IPS-20b (cell line): ENCODE results near the gene CREB5.

ENCODE experiments used
- H3K27ac ChIP-seq: one replicate; pipeline ENCODE4 v1.5.1; 2013; ENCODE audit warnings: low read length
- H3K27me3 ChIP-seq: 2 replicates; pipeline ENCODE4 v1.6.1; 2013; ENCODE audit warnings: mild to moderate bottlenecking, low read length, inconsistent platforms; ENCODE audit not compliant: insufficient read depth
- H3K36me3 ChIP-seq: 2 replicates; pipeline ENCODE4 v1.6.1; 2013; ENCODE audit warnings: low read depth, mild to moderate bottlenecking, inconsistent platforms, low read length, moderate library complexity; ENCODE audit not compliant: insufficient read depth
- H3K4me1 ChIP-seq: 2 replicates; pipeline ENCODE4 v1.6.1; 2013; ENCODE audit warnings: mild to moderate bottlenecking, control low read depth, inconsistent platforms, low read length, moderate library complexity; ENCODE audit not compliant: insufficient read depth
- H3K4me3 ChIP-seq: 2 replicates; pipeline ENCODE4 v1.5.1; 2013; ENCODE audit warnings: mild to moderate bottlenecking, low read length, inconsistent platforms
- H3K9ac ChIP-seq: 2 replicates; pipeline ENCODE4 v1.6.1; 2013; ENCODE audit warnings: low read depth, mild to moderate bottlenecking, inconsistent platforms, low read length, moderate library complexity
- H3K9me3 ChIP-seq: 2 replicates; pipeline ENCODE4 v1.6.1; 2013; ENCODE audit warnings: mild to moderate bottlenecking, low read depth, low read length, inconsistent platforms; ENCODE audit not compliant: insufficient read depth

The CREB5 gene

DNA sequence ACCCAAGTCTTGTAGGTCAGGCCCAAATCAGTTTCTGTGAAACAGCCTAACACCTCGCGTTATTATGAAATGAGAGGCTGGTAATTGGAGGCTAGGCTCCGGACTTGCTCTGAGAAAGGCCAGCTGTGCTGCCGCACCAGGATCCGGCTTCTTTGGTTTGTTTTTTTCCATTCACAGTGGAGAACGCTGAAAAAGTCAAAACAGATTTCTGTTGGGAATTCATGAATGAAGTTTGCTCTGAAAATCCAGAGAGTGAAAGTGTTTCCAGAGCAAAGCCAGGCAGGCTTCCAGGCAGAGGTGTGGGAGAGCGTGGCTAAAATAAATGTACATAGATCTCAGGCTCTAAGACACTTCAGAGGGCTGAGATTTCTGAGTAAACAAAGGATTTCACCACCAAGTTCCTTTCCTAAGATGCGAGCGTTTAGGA, 305.8 kb downstream of the CREB5 start:
- Histone ChIP-seq H3K4me3 (no peak overlapping the region), H3K27me3 (no peaks in the 10 kb centered on the region), H3K27ac (no peak overlapping the region), H3K9ac (no peak overlapping the region), H3K36me3 (no peaks in the 10 kb centered on the region), H3K4me1 (no peaks in the 10 kb centered on the region; the same call in 1 of the 2 replicates), H3K9me3 (no peaks in the 10 kb centered on the region)

DNA sequence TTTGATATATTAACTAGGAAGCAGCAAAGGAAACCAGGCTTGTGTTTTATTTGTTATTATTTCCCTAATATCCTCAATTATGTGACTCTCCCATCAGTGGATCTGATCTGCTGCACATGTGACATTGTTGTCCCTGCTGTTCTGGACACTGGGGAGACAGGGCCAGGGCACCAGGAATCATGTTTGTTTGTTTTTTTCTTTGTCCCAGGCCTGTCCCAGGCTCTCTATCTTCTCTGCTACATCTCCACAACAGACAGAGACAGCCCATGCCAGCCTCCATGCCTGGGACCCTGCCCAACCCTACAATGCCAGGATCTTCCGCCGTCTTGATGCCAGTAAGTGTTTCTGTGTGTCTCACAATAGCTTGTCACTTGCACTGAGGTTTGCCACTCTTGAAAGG, 306.2 kb downstream of the CREB5 start:
- no peak overlapping the region for H3K9ac ChIP-seq
- H3K4me3 ChIP-seq: no peak overlapping the region
- no peaks in the 10 kb centered on the region for H3K9me3 ChIP-seq
- no peaks in the 10 kb centered on the region for H3K36me3 ChIP-seq
- H3K27me3 ChIP-seq: no peaks in the 10 kb centered on the region
- H3K27ac ChIP-seq: no peak overlapping the region
- no peaks in the 10 kb centered on the region; the same call in 1 of the 2 replicates for H3K4me1 ChIP-seq

DNA sequence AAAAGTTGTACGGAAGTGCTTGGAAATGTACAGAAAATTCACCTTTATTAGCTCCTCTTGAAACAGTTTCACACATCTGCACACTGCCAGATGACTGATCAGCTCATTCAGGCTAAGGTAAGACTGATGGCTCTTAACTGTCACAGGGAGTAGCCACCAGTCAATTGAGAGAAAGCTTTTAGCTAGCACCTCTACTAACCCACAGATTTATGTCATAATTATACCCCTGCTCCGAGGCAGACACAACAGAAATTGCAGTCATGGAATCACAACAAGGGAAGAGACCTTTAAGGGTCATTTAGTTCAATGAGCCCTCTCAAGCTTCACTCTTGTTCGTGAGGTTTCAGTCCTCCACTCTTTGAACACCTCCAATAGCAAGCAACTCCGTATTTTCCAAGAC, 310.4 kb downstream of the CREB5 start:
- Histone ChIP-seq H3K4me1 (no peaks in the 10 kb centered on the region; the same call in 1 of the 2 replicates), H3K9me3 (no peaks in the 10 kb centered on the region), H3K9ac (no peak overlapping the region), H3K27me3 (no peaks in the 10 kb centered on the region), H3K36me3 (no peaks in the 10 kb centered on the region), H3K4me3 (no peak overlapping the region), H3K27ac (no peak overlapping the region)

DNA sequence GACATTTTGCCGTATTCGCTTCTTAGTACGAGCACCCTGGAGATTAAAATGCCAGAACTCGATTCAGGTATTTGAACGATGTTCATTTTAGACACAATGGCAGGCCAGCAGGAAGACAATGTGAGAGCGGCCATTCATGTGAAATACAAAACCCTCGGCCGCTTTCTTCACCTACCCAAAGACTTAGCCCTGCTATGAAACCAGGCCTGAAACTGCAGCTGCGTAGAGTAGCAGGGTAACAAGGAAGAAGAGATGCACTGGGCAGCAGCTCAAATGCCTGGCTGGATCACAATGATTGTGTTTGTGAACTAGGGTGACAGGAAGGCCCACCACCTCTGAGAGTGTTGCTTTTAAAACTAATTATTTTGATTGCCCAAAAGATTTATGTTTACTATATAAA, 311.0 kb downstream of the CREB5 start:
- Histone ChIP-seq H3K9me3 (no peaks in the 10 kb centered on the region), H3K9ac (no peak overlapping the region), H3K27ac (no peak overlapping the region), H3K36me3 (no peaks in the 10 kb centered on the region), H3K4me1 (no peaks in the 10 kb centered on the region; the same call in 1 of the 2 replicates), H3K27me3 (no peaks in the 10 kb centered on the region), H3K4me3 (no peak overlapping the region)

DNA sequence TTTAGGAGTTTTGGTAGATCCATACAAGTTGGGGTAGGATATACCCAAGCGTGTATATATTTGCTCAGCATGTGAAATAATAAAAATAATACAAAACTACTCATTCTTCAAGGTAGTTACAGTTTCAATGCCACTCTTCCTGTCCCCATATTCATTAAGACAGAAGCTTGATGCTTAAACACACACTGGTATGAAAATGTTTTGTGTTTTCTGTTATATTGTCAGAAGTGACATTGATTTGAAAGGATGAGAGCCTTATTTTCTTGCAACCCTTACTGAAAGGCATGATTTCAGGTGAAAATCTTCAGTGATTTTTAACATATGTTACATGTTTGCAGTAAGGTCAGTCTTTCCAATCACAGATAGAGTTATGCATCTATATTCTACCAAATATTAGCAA, 312.2 kb downstream of the CREB5 start:
- Histone ChIP-seq H3K9me3 (no peaks in the 10 kb centered on the region), H3K36me3 (no peaks in the 10 kb centered on the region), H3K9ac (no peak overlapping the region), H3K27ac (no peak overlapping the region), H3K27me3 (no peaks in the 10 kb centered on the region), H3K4me3 (no peak overlapping the region), H3K4me1 (no peaks in the 10 kb centered on the region; the same call in 1 of the 2 replicates)

DNA sequence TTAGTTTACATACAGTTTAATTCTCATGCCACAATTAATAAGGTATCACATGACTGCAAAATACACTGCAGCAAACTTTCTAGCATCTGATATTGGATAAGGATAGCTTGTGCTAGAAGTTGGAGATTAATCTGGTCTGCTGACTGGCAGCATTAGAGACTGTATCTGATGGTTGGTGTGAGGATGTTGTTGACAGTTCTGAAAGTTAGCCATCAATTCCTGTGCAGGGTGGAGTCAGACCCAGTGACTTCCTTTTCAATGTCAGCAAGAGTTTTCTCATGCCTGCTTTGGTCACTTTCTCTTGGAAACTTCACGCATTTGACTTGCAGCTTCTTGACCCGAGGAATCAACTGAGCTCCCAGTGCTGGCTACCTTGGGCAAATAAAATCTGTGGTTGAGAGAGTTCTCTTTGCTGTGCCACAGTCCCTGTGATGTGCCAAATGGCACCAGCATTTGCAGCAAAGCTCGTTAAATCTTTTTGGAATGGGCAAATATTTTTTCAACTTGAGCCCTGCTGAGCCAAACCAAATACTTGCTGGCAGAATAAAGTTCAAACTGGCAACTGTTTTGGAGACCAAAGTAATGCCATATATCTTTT, 312.8 kb downstream of the CREB5 start:
- Histone ChIP-seq H3K9me3 (no peaks in the 10 kb centered on the region), H3K27ac (no peak overlapping the region), H3K36me3 (no peaks in the 10 kb centered on the region), H3K4me1 (no peaks in the 10 kb centered on the region; the same call in 1 of the 2 replicates), H3K4me3 (no peak overlapping the region), H3K9ac (no peak overlapping the region), H3K27me3 (no peaks in the 10 kb centered on the region)

DNA sequence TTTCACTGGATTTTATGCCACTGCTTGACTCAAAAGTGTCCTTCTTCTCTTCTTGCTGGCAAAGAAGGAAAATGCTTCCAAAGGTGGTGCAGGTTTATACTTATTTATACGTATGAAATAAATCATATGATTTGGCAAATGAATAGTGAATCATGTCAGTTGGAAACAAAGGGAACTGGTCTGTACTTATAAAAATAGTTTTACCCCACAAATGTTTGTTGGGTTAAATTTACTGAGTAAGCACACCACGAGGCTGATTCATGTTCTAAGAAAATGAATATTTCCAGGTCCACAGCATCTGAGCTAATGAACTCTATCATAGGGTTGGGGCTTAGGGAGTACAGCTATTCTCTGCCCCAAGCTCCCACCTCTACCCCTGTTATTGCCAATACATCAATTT, 313.6 kb downstream of the CREB5 start:
- Histone ChIP-seq H3K9ac (no peak overlapping the region), H3K27me3 (no peaks in the 10 kb centered on the region), H3K9me3 (no peaks in the 10 kb centered on the region), H3K27ac (no peak overlapping the region), H3K4me1 (no peaks in the 10 kb centered on the region; the same call in 1 of the 2 replicates), H3K36me3 (no peaks in the 10 kb centered on the region), H3K4me3 (no peak overlapping the region)

DNA sequence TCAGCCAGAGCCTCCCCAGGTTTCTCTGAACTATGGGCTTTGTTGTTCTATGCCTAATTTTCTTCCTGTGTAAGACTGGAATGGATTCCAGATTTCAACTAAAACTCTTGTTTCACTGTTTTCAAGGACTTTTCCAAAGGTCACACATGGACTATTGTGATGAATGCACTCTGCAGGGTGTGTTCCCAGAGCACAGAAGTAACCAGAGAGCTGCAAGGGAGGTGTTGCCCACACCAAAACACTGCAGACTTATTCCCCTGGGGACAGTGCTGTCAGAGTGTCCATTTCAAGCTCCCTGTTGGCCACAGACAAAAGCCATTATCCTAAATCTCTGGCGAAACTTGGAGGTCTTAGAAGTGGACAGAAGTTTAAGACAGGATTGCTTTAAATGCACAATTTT, 314.2 kb downstream of the CREB5 start:
- Histone ChIP-seq H3K27ac (no peak overlapping the region), H3K36me3 (no peaks in the 10 kb centered on the region), H3K4me3 (no peak overlapping the region), H3K9me3 (no peaks in the 10 kb centered on the region), H3K9ac (no peak overlapping the region), H3K4me1 (no peaks in the 10 kb centered on the region; the same call in 1 of the 2 replicates), H3K27me3 (no peaks in the 10 kb centered on the region)

DNA sequence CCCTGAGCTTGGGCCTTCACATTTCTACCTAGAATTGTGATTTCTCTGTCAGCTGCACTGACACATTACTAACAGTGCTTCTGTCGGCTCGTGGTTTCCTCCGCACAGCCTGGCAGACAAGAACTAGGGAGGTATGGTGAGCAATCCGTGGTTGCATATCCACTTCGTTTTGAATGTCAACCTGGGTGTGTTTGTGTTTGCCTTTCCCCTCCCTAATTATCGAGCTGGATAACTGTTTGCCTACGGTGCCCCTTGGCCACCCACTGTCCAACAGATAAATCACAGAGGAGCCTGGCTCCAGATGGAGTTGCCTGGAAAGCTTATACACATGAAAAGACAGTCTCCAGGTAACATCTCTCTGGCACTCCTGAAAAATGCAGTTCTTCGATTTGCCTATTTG, 317.0 kb downstream of the CREB5 start:
- Histone ChIP-seq H3K9ac (no peak overlapping the region), H3K4me1 (no peaks in the 10 kb centered on the region), H3K36me3 (no peaks in the 10 kb centered on the region), H3K9me3 (no peaks in the 10 kb centered on the region), H3K27ac (no peak overlapping the region), H3K4me3 (no peak overlapping the region), H3K27me3 (no peaks in the 10 kb centered on the region)

DNA sequence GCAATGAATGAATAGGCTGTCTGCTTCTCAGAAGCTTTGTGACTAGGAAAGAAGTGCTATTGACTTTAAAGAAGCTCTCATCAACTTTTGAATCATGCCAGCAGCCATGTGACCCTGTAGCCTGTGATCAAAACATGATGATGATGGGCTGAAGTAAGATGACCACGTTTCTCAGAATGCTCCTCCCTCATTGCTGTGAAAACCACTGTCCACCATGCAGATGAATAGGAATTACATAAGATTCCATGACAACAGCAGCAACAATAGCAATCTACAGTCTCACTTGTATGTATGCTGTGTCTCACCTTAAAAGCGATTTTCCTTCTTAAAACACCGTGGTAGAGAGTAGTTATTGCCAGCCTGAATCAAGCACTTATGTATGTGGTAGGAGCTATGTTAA, 317.4 kb downstream of the CREB5 start:
- Histone ChIP-seq H3K4me3 (no peak overlapping the region), H3K27me3 (no peaks in the 10 kb centered on the region), H3K9me3 (no peaks in the 10 kb centered on the region), H3K36me3 (no peaks in the 10 kb centered on the region), H3K4me1 (no peaks in the 10 kb centered on the region), H3K27ac (no peak overlapping the region), H3K9ac (no peak overlapping the region)

DNA sequence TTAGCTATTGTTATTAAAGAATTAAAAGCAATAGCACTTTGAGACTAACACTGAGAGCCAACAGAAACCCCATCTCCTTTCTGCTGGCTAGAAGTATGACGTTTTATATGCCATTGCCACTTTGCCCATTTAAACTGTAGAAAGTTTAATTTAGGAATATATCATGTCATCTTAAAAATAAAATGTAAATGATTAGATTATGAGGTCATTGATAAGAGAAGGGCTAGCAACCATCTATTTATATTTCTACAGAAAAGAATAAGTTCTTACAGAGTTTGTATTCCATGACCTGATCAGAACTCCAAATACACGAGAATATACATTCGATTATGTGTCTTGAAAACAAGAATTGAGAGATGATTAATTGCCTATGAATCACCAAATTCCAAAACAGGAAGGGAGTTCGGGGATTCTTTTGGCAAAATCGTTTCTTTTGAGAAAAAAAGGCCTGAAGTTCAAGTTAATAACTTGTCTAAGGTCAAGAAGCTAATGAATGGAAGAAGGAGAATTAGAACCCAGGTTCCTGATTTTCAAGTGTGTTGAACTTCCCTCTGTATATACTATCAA, 318.9 kb downstream of the CREB5 start:
- no peaks in the 10 kb centered on the region for H3K4me1 ChIP-seq
- no peaks in the 10 kb centered on the region for H3K9me3 ChIP-seq
- no peak overlapping the region for H3K27ac ChIP-seq
- H3K9ac ChIP-seq: no peak overlapping the region
- no peak overlapping the region for H3K4me3 ChIP-seq
- no peaks in the 10 kb centered on the region for H3K36me3 ChIP-seq
- H3K27me3 ChIP-seq: no peaks in the 10 kb centered on the region

DNA sequence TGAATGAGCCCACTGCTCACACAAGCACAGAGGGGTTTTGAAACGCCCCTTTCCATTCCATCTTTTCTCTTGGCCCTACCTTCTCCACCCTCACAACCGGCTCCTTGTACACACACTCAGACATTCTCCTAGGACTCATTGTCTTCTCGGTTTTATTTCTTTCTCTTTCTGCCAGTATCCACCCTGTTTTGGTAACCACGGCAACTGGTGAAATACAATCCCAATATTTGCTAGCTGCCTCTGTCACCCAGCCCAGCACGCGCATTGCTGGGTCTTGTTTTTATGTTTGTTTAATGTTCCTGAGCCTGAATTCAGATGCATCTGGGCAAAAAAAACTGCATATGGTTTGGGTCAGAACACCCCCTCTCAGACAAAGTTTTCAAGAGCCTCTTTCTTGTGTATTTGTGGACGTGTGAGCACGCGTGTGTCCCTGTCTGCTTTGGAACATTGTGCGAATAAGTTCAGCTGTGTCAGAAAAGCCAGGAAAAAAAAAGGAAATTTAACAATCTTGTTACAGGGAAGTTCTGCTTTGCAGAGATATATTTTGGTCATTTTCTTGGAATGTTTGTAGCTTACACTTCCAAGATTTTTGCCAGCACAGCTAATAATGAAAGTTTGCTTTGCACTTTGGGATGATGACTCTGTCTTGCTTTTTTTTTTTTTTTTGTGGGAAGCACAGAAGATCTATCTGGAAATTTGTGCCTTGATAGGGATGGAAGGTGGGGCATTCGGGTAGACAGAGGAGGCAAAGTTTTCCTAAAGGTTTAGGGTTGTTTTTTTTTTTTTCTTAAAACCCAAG, 320.0 kb downstream of the CREB5 start:
- H3K27ac ChIP-seq: no peak overlapping the region
- H3K27me3 ChIP-seq: no peaks in the 10 kb centered on the region
- no peaks in the 10 kb centered on the region for H3K9me3 ChIP-seq
- no peak overlapping the region for H3K4me3 ChIP-seq
- H3K36me3 ChIP-seq: no peaks in the 10 kb centered on the region
- H3K4me1 ChIP-seq: no peaks in the 10 kb centered on the region
- no peak overlapping the region for H3K9ac ChIP-seq
